Muscle layer of colon (tissue), 2 donors: ENCODE results near the gene KSR1.
"Not testable (repeated sequence)": the region's sequence is repeated elsewhere in the genome, so short reads cannot be mapped to it uniquely, and the experiment has no call there.

Source experiments
- H3K27ac ChIP-seq: one replicate; pipeline ENCODE4 v1.7.0; 2013; ENCODE audit warnings: low read depth, mild to moderate bottlenecking, low read length, moderate library complexity
- H3K27me3 ChIP-seq, 2 donors: one replicate each; pipeline ENCODE4 v1.7.0; 2013; ENCODE audit warnings: low read length in 2 of 2, mild to moderate bottlenecking in 2 of 2; ENCODE audit not compliant: insufficient read depth in 2 of 2, control insufficient read depth in 1 of 2
- H3K36me3 ChIP-seq: one replicate; pipeline ENCODE4 v1.7.0; 2013; ENCODE audit warnings: mild to moderate bottlenecking, low read length; ENCODE audit not compliant: insufficient read depth
- H3K4me1 ChIP-seq: one replicate; pipeline ENCODE4 v1.7.0; 2013; ENCODE audit warnings: mild to moderate bottlenecking, low read length; ENCODE audit not compliant: insufficient read depth
- H3K4me3 ChIP-seq, 2 donors: one replicate each; pipeline ENCODE4 v1.7.0; 2013; ENCODE audit warnings: low read length in 2 of 2, low read depth in 1 of 2, mild to moderate bottlenecking in 1 of 2, moderate library complexity in 1 of 2
- H3K9ac ChIP-seq: one replicate; pipeline ENCODE4 v1.7.0; 2013; ENCODE audit warnings: low read length
- H3K9me3 ChIP-seq: one replicate; pipeline ENCODE4 v1.7.0; 2013; ENCODE audit warnings: mild to moderate bottlenecking, low read length
- donor health status: abdominal sarcoma.
- donor health status: Adenocarcinoma of cecum.

Gene KSR1

DNA sequence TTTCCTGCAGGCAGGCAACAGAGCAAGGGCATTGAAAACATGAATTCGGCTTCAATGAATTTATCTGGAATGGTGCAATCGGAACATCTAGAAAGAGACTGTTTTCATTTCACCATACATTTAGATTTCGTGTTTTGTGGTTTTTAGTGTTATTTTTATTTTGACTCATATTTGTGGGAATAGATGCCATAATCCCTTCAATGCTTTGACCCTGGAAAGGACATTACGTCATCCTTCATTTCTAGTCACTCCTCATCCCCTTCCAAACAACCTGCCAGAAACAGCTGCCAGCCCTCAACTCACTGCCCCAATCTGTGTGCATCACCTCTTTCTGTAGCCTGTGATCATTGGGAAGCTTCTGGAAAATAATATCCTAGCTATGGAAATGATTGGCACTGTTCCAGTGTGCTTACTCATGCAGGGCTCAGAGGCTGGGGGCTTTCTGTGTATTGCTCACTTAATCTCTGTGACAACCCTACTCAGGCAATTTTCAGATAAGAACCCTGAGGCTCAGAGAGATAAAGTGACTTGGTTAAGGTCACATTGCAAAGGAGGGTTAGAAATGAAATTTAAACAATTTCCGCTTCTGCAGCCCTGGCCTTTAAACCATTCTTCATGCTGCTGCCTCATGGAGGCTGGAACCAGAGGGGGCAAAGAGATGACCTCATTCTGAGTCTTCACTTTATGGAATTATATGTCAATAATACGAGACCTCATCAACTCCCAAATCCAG is 9.5 kb upstream of the KSR1 start:
- no peak overlapping the region for H3K27ac ChIP-seq
- H3K4me3 ChIP-seq = no peak overlapping the region
- no peaks in the 10 kb centered on the region for H3K36me3 ChIP-seq
- no peak overlapping the region for H3K9ac ChIP-seq
- H3K27me3 ChIP-seq = no peaks in the 10 kb centered on the region
- H3K9me3 ChIP-seq = no peaks in the 10 kb centered on the region
- no peaks in the 10 kb centered on the region for H3K4me1 ChIP-seq

DNA sequence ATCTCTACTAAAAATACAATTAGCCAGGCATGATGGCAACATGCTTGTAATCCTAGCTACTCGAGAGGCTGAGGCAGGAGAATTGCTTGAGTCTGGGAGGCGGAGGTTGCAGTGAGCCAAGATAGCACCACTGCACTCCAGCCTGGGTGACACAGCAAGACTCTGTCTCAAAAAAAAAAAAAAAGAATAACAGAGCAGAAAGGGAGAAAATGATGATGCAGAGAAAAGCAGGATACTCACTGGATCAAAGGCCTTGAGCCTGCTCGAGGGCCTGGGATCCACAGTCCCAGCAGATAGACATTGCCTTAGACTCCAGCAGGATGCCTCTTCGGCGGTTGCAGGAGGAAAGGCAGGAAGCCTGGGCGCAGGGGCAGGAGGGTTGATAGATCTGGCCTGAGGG is 7.7 kb upstream of the KSR1 start:
- H3K36me3 ChIP-seq, H3K9me3 ChIP-seq, H3K27ac ChIP-seq, H3K27me3 ChIP-seq, H3K4me3 ChIP-seq, H3K9ac ChIP-seq, H3K4me1 ChIP-seq: not testable (repeated sequence)

DNA sequence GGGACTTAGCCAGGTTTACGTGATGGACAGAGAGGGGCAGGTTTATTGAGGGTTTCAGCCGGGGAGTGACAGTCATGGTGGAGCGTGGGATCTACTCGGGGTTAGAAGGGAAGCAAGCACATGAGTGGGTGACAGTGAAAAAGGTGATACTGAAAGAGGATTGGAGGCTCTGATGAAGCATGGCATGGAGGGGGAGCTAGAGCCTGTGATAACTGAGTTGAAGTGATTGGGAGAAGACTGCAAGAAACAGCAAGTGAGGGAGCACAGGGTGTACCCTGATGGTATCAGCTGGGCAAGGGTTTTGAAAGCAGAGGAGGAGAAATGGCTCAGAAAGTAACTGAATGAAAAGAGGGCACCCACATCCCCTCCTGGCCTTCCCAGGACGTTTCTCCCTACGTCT is 6.7 kb upstream of the KSR1 start:
- H3K9ac ChIP-seq = no peak overlapping the region

DNA sequence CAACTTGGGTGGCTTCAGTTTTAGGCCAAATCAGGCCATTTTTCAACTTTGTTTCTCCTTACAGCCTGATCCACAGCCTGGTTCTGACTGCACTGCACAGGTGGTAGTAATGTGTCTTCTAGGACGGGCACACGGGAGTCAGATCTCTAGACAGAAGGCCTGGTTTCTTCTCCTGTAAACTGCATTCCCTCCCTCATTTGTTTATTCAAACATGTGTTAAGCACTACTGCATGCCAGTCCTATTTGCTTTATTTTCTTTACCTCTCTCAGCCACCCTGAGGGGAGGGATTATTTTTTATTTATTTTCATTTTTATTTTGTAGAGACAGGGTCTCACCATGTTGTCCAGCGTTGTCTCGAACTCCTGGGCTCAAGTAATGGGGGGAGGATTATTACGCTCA is 6.3 kb upstream of the KSR1 start:
- Histone ChIP-seq H3K9ac (no peak overlapping the region), H3K9me3 (no peaks in the 10 kb centered on the region), H3K4me3 (no peak overlapping the region), H3K4me1 (no peaks in the 10 kb centered on the region), H3K36me3 (no peaks in the 10 kb centered on the region), H3K27ac (no peak overlapping the region), H3K27me3 (no peaks in the 10 kb centered on the region)

More for the DNA sequence above, 6.7 kb upstream of the KSR1 start:
- Histone ChIP-seq H3K4me3 (no peak overlapping the region), H3K27me3 (no peaks in the 10 kb centered on the region), H3K27ac (no peak overlapping the region), H3K4me1 (no peaks in the 10 kb centered on the region), H3K36me3 (no peaks in the 10 kb centered on the region), H3K9me3 (no peaks in the 10 kb centered on the region)

DNA sequence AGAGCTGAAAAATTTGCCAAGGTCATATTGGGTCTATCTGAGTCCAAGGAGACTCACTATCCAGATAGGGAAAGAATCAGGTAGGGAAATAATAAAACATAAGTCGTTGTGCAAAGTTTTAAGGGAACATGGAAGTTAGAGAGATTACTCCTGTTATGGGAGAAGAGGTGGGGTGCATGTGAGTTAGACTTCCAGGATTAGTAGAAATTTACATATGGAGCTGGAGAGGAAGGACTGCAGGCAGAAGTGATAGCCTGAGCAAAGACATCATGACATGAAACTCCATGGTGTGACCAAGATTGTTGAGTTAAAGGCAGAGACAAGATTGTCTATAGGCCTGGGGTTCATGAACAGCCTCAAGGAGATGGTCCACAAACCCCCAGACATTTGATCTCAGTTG is 5.8 kb upstream of the KSR1 start:
- no peaks in the 10 kb centered on the region for H3K36me3 ChIP-seq
- no peaks in the 10 kb centered on the region for H3K4me1 ChIP-seq
- H3K9ac ChIP-seq = no peak overlapping the region
- no peaks in the 10 kb centered on the region for H3K9me3 ChIP-seq
- H3K27ac ChIP-seq = no peak overlapping the region
- H3K27me3 ChIP-seq = no peaks in the 10 kb centered on the region
- no peak overlapping the region for H3K4me3 ChIP-seq

DNA sequence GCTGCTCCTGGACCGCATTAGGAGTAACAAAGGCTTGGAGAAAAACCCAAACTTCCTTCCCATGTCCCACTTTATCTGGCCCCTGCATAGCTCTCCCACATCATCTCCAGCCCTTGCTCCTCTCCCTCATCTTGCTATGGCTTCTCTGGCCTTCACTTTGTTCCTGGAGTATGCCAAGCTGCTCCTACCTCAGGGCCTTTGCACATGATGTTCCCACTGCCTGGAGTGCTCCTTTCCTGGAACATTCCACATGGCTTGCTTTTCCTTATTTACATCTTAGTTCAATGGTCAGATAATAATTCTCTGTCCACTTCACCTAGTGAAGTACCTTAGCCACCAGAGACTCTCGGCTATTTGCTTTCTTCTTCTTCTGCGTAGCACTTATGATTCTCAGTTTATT is 4.3 kb upstream of the KSR1 start:
- Histone ChIP-seq H3K9ac (no peak overlapping the region), H3K36me3 (no peaks in the 10 kb centered on the region), H3K4me1 (peaks cover 5% of the 10 kb centered on the region), H3K27me3 (no peaks in the 10 kb centered on the region), H3K27ac (no peak overlapping the region), H3K9me3 (no peaks in the 10 kb centered on the region), H3K4me3 (no peak overlapping the region)

DNA sequence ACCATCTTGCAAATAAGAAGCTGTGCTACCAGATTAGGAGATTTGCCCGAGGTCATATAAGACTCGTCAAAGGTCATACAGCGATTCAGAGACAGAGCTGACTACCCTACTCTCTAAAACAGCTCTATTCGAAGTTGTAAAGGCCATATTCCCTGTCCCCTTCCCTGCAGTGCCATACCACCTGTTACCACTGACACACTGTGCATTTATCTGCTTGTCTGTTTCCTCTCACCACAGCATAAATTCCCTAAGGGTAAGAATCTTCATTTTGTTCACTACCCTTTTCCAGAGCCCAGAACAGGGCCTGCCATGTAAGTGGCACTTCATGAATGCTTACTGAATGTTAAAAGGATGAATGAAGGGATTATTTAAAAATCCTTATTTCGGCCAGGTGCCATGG is 3.4 kb upstream of the KSR1 start:
- Histone ChIP-seq H3K27me3 (no peaks in the 10 kb centered on the region), H3K9ac (no peak overlapping the region), H3K36me3 (no peaks in the 10 kb centered on the region), H3K4me1 (peaks cover 11% of the 10 kb centered on the region), H3K27ac (no peak overlapping the region), H3K4me3 (no peak overlapping the region), H3K9me3 (no peaks in the 10 kb centered on the region)

DNA sequence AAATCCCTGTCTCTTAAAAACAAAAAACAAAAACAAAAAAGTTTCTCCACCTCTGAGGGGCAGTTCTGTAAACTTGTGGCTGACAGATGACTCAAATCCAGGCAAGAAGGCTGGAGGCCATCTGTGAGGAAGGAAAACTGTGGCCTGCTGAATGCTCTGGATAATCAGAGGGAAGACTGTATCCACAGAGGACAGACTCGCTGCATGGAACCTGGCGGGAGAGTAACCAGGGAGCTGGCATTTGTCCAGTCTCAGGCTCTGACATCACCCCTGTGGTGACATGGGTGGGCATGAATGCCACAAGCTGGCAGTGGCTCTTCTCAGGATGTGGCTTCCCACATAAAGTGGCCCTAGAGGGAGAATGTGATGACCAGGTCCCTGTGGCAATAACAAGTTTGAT is 2.8 kb upstream of the KSR1 start:
- Histone ChIP-seq H3K4me3 (no peak overlapping the region), H3K27ac (no peak overlapping the region), H3K9ac (no peak overlapping the region), H3K4me1 (peaks cover 18% of the 10 kb centered on the region), H3K9me3 (no peaks in the 10 kb centered on the region), H3K36me3 (no peaks in the 10 kb centered on the region), H3K27me3 (no peaks in the 10 kb centered on the region)

DNA sequence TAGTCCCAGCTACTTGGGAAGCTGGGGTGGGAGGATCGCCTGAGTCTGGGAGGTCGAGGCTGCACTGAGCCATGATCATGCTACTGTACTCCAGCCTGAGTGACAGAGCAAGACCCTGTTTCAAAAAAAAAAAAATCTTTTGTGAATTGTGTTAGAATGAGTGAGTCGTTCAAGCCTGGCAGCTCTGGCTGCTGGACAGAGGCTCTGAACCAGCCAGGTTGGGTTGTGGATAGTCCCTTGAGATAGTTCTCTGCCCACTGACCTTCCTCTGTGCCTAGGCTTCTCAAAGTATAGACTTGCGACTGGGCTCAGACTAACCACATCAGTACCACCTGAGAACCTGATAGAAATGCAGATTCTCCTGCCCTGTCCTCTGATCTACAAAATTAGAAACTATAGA is 2.2 kb upstream of the KSR1 start:
- Histone ChIP-seq H3K4me3 (no peak overlapping the region), H3K36me3 (no peaks in the 10 kb centered on the region), H3K27ac (no peak overlapping the region), H3K4me1 (peaks cover 24% of the 10 kb centered on the region), H3K9ac (no peak overlapping the region), H3K27me3 (no peaks in the 10 kb centered on the region), H3K9me3 (no peaks in the 10 kb centered on the region)

DNA sequence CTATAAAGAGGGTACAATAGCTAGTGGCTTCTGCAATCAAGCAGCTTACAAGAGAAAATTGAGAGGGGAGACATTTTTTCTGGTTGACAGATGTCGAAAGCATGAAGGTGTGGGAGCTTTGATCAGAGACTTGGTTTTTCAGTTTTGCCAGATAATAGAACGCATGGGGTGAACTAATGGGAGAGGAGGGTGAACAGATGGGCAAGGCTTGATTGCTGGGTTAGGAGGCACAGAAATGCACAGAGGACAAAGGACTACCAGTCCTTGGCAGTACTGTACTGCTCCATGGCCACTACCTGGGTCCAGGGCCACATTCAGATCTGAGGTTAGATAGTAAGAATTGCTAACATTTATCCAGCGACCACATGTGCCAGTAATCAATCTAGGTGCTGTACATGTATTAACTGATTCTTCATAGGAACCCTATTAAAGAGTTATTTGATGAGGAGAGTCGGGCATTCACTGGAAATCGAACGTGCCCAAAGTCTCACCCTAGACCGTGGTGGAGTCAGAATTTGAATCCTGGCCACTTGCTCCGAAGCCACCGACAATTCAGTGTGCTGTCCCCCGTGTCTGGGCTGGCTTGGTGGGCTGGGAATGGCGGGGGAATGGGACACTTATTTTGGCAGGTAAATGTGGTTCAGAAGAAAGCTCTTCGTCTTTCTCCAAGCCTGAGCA is 873 bp upstream of the KSR1 start:
- no peaks in the 10 kb centered on the region for H3K9me3 ChIP-seq
- no peaks in the 10 kb centered on the region for H3K36me3 ChIP-seq
- peak overlapping the region; percentile 79 to 86 for H3K4me3 ChIP-seq
- H3K27ac ChIP-seq = peak overlapping the region; percentile 59
- H3K4me1 ChIP-seq = peaks cover 37% of the 10 kb centered on the region
- H3K27me3 ChIP-seq = no peaks in the 10 kb centered on the region
- no peak overlapping the region for H3K9ac ChIP-seq

DNA sequence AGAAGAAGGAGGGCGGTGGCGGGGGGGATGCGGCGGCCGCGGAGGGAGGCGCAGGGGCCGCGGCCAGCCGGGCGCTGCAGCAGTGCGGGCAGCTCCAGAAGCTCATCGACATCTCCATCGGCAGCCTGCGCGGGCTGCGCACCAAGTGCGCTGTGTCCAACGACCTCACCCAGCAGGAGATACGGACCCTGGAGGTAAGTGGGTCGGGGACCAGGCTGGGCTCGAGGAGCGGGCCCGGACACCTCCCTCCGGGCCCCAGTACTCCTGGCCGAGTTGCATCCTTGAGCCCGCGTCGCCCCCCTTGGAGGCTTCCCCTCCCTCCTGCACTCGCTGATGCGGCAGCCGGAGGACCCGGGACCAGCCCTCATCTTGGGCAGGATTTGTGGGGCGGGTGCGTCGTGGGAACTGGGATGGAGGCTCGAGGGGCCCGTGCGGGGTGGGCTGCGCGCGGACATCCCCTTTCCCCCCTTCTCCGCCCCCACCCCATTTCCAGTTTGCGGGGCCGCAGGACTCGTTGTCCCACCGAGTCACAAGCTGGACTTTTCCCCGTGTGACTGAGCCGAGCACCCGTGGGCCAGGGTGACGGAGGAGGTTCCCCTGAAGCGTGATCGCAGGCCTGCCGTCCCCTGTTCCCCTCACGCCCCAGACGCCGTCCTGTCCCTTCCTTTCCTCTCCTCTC is 572 bp downstream of the KSR1 start:
- H3K36me3 ChIP-seq = no peaks in the 10 kb centered on the region
- H3K27me3 ChIP-seq = no peaks in the 10 kb centered on the region
- H3K4me3 ChIP-seq = peak overlapping the region; percentile 79 to 86
- H3K9ac ChIP-seq = peak overlapping the region; percentile 37
- no peaks in the 10 kb centered on the region for H3K9me3 ChIP-seq
- H3K27ac ChIP-seq = peak overlapping the region; percentile 59
- peaks cover 41% of the 10 kb centered on the region for H3K4me1 ChIP-seq
